H9 (cell line): ENCODE results near the gene STIMATE. TPM values are rescaled to one million over a fixed set of nuclear protein-coding genes. Genes with fewer than 3 reads are reported as not detected.

Experiments
- DNase-seq: peaks from one replicate; pipeline ENCODE4 v3.0.0-alpha.2; 2017
- H2AFZ ChIP-seq: one replicate; pipeline ENCODE4 v1.6.1; 2013; ENCODE audit warnings: mild to moderate bottlenecking, low read length, control low read depth, moderate library complexity
- H2AK5ac ChIP-seq: 2 replicates; pipeline ENCODE4 v1.6.1; 2013; ENCODE audit warnings: low read length, control low read depth, mixed read lengths; ENCODE audit not compliant: insufficient read length
- H2BK120ac ChIP-seq: one replicate; pipeline ENCODE4 v1.6.1; 2013; ENCODE audit warnings: low read depth, mild to moderate bottlenecking, low read length, control low read depth, inconsistent platforms; ENCODE audit not compliant: poor library complexity, severe bottlenecking
- H2BK12ac ChIP-seq: 2 replicates; pipeline ENCODE4 v1.6.1; 2013; ENCODE audit warnings: low read length, control low read depth, mixed read lengths, low read depth; ENCODE audit not compliant: insufficient read length
- H2BK15ac ChIP-seq: 2 replicates; pipeline ENCODE4 v1.6.1; 2013; ENCODE audit warnings: low read depth, low read length, control low read depth
- H2BK20ac ChIP-seq: one replicate; pipeline ENCODE4 v1.6.1; 2013; ENCODE audit warnings: low read depth, mild to moderate bottlenecking, low read length, control low read depth, inconsistent platforms; ENCODE audit not compliant: poor library complexity, severe bottlenecking
- H2BK5ac ChIP-seq: 2 replicates; pipeline ENCODE4 v1.6.1; 2013; ENCODE audit warnings: low read length, control low read depth, mixed read lengths; ENCODE audit not compliant: insufficient read length
- H3K14ac ChIP-seq: 2 replicates; pipeline ENCODE4 v1.6.1; 2013; ENCODE audit warnings: low read length, control low read depth; ENCODE audit not compliant: insufficient read depth
- H3K18ac ChIP-seq: 2 replicates; pipeline ENCODE4 v1.6.1; 2013; ENCODE audit warnings: low read depth, mild to moderate bottlenecking, mixed read lengths, low read length, control low read depth; ENCODE audit not compliant: insufficient read length
- H3K23ac ChIP-seq: 2 replicates; pipeline ENCODE4 v1.6.1; 2013; ENCODE audit warnings: low read length, control low read depth, mixed read lengths, low read depth; ENCODE audit not compliant: insufficient read length
- H3K23me2 ChIP-seq: 2 replicates; pipeline ENCODE4 v1.6.1; 2013; ENCODE audit warnings: low read depth, mild to moderate bottlenecking, mixed read lengths, low read length, control low read depth; ENCODE audit not compliant: insufficient read length, poor library complexity, severe bottlenecking
- H3K27ac ChIP-seq: 2 replicates; pipeline ENCODE4 v1.5.1; 2013; ENCODE audit warnings: low read length, control low read depth, mixed read lengths, low read depth; ENCODE audit not compliant: insufficient read length
- H3K27me3 ChIP-seq: 2 replicates; pipeline ENCODE4 v1.6.1; 2013; ENCODE audit warnings: low read length, control low read depth, inconsistent platforms; ENCODE audit not compliant: insufficient read depth
- H3K4ac ChIP-seq: 2 replicates; pipeline ENCODE4 v1.6.1; 2013; ENCODE audit warnings: low read depth, mild to moderate bottlenecking, control low read depth, inconsistent platforms, low read length, moderate library complexity
- H3K4me1 ChIP-seq: 2 replicates; pipeline ENCODE4 v1.6.1; 2013; ENCODE audit warnings: low read length, control low read depth, inconsistent platforms; ENCODE audit not compliant: insufficient read depth
- H3K4me2 ChIP-seq: 2 replicates; pipeline ENCODE4 v1.6.1; 2013; ENCODE audit warnings: low read length, control low read depth, mixed read lengths; ENCODE audit not compliant: insufficient read length, insufficient read depth
- H3K56ac ChIP-seq: 2 replicates; pipeline ENCODE4 v1.6.1; 2013; ENCODE audit warnings: low read depth, mild to moderate bottlenecking, mixed read lengths, low read length, control low read depth; ENCODE audit not compliant: insufficient read length
- H3K79me1 ChIP-seq: 2 replicates; pipeline ENCODE4 v1.6.1; 2013; ENCODE audit warnings: low read depth, mild to moderate bottlenecking, moderate library complexity, low read length, control low read depth, inconsistent platforms; ENCODE audit not compliant: insufficient read depth, poor library complexity, severe bottlenecking
- H3K79me2 ChIP-seq: 2 replicates; pipeline ENCODE4 v1.6.1; 2013; ENCODE audit warnings: low read length, control low read depth, inconsistent platforms; ENCODE audit not compliant: insufficient read depth
- H3K9ac ChIP-seq: 2 replicates; pipeline ENCODE4 v1.6.1; 2013; ENCODE audit warnings: low read length, control low read depth, mixed read lengths; ENCODE audit not compliant: insufficient read length; ENCODE audit errors: extremely low read depth
- H3K9me3 ChIP-seq: one replicate; pipeline ENCODE4 v1.6.1; 2013; ENCODE audit warnings: low read depth, low read length, inconsistent platforms; ENCODE audit not compliant: control insufficient read depth
- H3T11ph ChIP-seq: one replicate; pipeline ENCODE4 v1.6.1; 2013; ENCODE audit warnings: mild to moderate bottlenecking, low read length, control low read depth, inconsistent platforms
- H4K20me1 ChIP-seq: one replicate; pipeline ENCODE4 v1.6.1; 2013; ENCODE audit not compliant: control insufficient read depth, insufficient read length, insufficient read depth
- H4K5ac ChIP-seq: 2 replicates; pipeline ENCODE4 v1.6.1; 2013; ENCODE audit warnings: low read depth, mild to moderate bottlenecking, mixed read lengths, low read length, control low read depth; ENCODE audit not compliant: insufficient read length
- H4K8ac ChIP-seq: replicated peaks from 2 replicates; pipeline ENCODE4 v1.6.1; 2013; ENCODE audit warnings: low read length, control low read depth, mixed read lengths, low read depth; ENCODE audit not compliant: insufficient read length
- H4K91ac ChIP-seq: 2 replicates; pipeline ENCODE4 v1.6.1; 2013; ENCODE audit warnings: low read depth, mild to moderate bottlenecking, moderate library complexity, mixed read lengths, low read length, control low read depth; ENCODE audit not compliant: insufficient read length
- H3K27ac Mint-ChIP-seq, 3 experiments: 2 replicates in 2 of 3; 3 replicates in 1 of 3; pipeline ENCODE4 v1.8.0; 2020 to 2021; ENCODE audit warnings: mixed read lengths in 3 of 3, mild to moderate bottlenecking in 1 of 3, moderate library complexity in 1 of 3
- H3K27me3 Mint-ChIP-seq: 2 replicates; pipeline ENCODE4 v1.8.0; 2021; ENCODE audit warnings: low read depth, mild to moderate bottlenecking, moderate library complexity, mixed read lengths
- H3K36me3 Mint-ChIP-seq, 3 experiments: 2 replicates in 2 of 3; 3 replicates in 1 of 3; pipeline ENCODE4 v1.8.0; 2020 to 2021; ENCODE audit warnings: low read depth in 3 of 3, mixed read lengths in 3 of 3; ENCODE audit not compliant: insufficient read depth in 1 of 3
- H3K4me1 Mint-ChIP-seq, 2 experiments: 2 replicates each; pipeline ENCODE4 v1.8.0; 2020; ENCODE audit warnings: mixed read lengths in 2 of 2
- H3K4me3 Mint-ChIP-seq, 2 experiments: 2 replicates in 1 of 2; 3 replicates in 1 of 2; pipeline ENCODE4 v1.8.0; 2020 to 2021; ENCODE audit warnings: mild to moderate bottlenecking in 2 of 2, mixed read lengths in 2 of 2, moderate library complexity in 1 of 2
- H3K9me3 Mint-ChIP-seq, 2 experiments: 2 replicates in 1 of 2; 3 replicates in 1 of 2; pipeline ENCODE4 v1.8.0; 2020; ENCODE audit warnings: mild to moderate bottlenecking in 2 of 2, mixed read lengths in 2 of 2, moderate library complexity in 1 of 2
- CTCF ChIP-seq: fragments of 200-600 bp; sonication (generic); conservative IDR thresholded peaks from 3 replicates; pipeline ENCODE4 v1.8.0; 2021; ENCODE audit warnings: antibody characterized with exemption, mild to moderate bottlenecking
- WGBS: extraction: QIAGEN DNeasy Blood & Tissue Kit; methylation state at CpG from one replicate; pipeline ENCODE4 v1.1.7; 2013; ENCODE audit warnings: missing lambda C conversion rate, low lambda C conversion rate, mixed read lengths; ENCODE audit not compliant: insufficient read length; ENCODE audit errors: extremely low coverage; 5-methylcytosine and 5-hydroxymethylcytosine counted together
- total RNA-seq: library from RNA; stranded (reverse); gene quantifications from 2 replicates; pipeline ENCODE4 v1.2.1, GENCODE V29; 2021

The STIMATE gene
- total RNA-seq, 1 experiment from 2014 or later: 25.6 TPM

GRCh38 chr3:52856666-52857065 lies 40.7 kb downstream of the STIMATE start:
- Histone ChIP-seq H2BK12ac (no peak overlapping the region), H3K4me2 (no peak overlapping the region), H3K9ac (no peak overlapping the region), H2BK120ac (no peak overlapping the region), H2BK20ac (no peak overlapping the region), H3K4me1 (no peaks in the 10 kb centered on the region), H3K4ac (no peak overlapping the region), H4K91ac (no peak overlapping the region), H4K20me1 (no peaks in the 10 kb centered on the region), H2BK5ac (no peak overlapping the region), H3T11ph (no peak overlapping the region), H3K56ac (no peak overlapping the region), H3K18ac (no peak overlapping the region), H3K27ac (no peak overlapping the region), H3K79me2 (no peaks in the 10 kb centered on the region), H2BK15ac (no peak overlapping the region), H3K27me3 (no peaks in the 10 kb centered on the region), H2AFZ (no peak overlapping the region), H2AK5ac (no peak overlapping the region), H3K9me3 (no peaks in the 10 kb centered on the region), H3K23ac (no peak overlapping the region), H3K79me1 (no peaks in the 10 kb centered on the region), H4K5ac (no peak overlapping the region), H3K14ac (no peak overlapping the region), H3K23me2 (no peaks in the 10 kb centered on the region), H4K8ac (no peak overlapping the region)
- peak overlapping the region in 1 of 3 experiments; percentile 75; a peak in 1 of 7 replicates for H3K27ac Mint-ChIP-seq
- no CpG with 5 or more reads among the region's 5 CpGs for WGBS
- no peak for TF ChIP-seq CTCF
- H3K27me3 Mint-ChIP-seq: no peaks in the 10 kb centered on the region
- H3K9me3 Mint-ChIP-seq: no peaks in the 10 kb centered on the region
- H3K4me1 Mint-ChIP-seq: no peaks in the 10 kb centered on the region
- no peak overlapping the region for H3K4me3 Mint-ChIP-seq
- no peak for DNase-seq
- peaks cover 0 to 6% (median 5%) of the 10 kb centered on the region in 3 experiments; a peak in 4 of 7 replicates for H3K36me3 Mint-ChIP-seq
